GM19324 (cell line): ENCODE data around the gene ZNF607.
"Not testable (repeated sequence)": the region's sequence is repeated elsewhere in the genome, so short reads cannot be mapped to it uniquely, and the experiment has no call there.

Source experiments
- ATAC-seq: cut with Tn5 transposase; IDR thresholded peaks from one replicate; pipeline ENCODE4 v1.9.1; 2021; ENCODE audit warnings: mild to moderate bottlenecking, moderate library complexity; ENCODE audit not compliant: unreplicated experiment, low FRiP score

ZNF607 gene

DNA sequence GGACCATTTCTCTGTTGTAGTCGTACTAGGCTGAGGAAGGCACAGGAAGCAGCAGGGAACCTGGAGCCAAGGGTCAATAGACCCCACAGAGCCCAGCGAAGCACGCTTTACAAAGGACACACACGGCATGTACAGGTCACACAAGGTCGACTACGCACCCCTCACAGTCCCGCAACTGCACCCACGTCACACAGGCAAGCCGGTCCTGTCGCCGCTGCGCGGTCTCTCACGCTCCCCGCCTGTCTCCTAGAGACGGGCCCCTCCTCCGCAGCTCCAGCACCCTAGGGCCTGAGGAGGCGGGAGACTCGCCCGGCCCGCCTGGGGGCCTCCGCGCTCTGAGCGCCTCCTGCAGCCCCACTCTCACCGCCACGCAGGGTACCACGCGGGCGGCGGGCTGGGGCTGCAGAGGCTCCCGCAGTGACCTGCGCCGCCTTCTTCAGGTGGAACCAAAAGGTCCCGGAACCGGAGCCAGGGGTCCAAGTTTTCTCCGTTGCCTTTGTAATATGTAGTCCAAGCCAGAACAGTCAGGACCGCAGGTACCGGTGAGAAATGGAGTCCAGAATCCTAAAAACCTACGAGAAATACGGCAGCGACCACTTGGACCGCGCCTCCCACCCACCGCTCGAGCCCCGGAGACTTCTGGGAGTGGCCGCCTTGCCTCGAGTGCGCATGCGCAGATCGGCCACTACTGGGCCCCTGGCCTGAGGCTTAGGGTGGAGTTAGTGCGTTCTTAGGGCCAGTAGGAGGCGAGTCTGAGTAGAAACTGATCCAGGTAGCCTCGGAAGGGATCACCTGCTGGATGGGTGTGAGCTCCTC lies at the start of gene ZNF607:
ZNF607 (minus strand) TSS at position 651 of the 816 bp plus-strand sequence. CDS start 8,143 bp downstream, outside the sequence.
- ATAC-seq: peak; percentile 87

- ATAC-seq: no peak
Observed at GRCh38 chr19:37763488-37763887, 43.9 kb upstream of the ZNF607 start.

GRCh38 chr19:37757683-37758082 lies 38.1 kb upstream of the ZNF607 start:
- ATAC-seq: not testable (repeated sequence)

DNA sequence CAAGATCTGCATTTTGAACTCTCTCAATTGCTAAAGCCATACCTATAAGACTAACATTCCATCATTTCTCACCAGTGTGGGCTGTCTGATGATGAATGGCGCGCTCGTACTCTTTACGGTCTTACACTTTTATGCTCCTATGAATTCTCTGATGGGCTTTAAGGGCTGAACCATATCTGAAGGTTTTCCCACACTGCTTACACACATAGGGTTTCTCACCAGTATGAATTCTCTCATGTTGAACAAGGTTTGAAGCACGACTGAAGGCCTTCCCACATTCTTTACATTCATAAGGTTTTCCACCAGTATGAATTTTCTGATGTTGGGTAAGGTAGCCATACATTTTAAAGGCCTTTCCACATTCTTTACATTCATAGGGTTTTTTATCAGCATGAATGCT lies 18.8 kb upstream of the ZNF607 start:
- no peak for ATAC-seq

GRCh38 chr19:37725181-37725580 lies 5.6 kb upstream of the ZNF607 start:
- no peak for ATAC-seq

DNA sequence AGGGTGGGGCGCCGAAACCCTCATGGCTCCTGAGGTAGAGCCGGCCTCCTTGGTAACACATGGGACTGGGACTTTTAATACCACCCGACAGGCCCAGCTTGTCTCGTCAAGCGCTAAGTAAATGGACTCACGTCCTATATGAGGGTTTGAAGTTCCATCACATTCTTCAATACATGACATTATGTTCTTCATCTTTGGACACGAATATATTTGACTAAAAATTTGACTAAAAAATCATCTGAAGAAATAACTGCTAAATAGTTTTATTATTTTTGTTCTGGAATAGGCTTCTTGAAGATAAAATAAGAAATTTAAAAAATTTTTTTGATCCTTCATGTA lies 335 bp upstream of the ZNF607 start:
- ATAC-seq: no peak

DNA sequence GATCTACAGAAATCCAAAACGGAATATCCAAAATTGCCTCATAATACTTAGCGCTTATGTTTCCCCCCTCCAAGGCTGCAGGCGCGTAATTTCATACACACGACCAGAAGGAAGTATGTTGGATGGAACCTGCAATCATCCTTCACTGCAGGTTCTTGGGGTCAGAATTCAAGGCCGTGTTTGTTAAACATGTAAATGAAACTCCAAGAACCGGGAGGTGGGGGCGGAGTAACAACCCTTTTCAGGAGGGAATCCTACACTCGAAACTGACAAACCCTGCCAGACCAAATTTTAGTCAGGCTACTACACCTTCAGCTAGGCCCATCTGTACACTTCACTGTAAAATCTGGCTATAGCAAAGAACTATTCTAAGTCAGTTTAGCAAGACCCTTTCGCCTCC lies 1.3 kb downstream of the ZNF607 start:
- no peak for ATAC-seq

- ATAC-seq: no peak
Observed at GRCh38 chr19:37716140-37716539, 3.4 kb downstream of the ZNF607 start.

DNA sequence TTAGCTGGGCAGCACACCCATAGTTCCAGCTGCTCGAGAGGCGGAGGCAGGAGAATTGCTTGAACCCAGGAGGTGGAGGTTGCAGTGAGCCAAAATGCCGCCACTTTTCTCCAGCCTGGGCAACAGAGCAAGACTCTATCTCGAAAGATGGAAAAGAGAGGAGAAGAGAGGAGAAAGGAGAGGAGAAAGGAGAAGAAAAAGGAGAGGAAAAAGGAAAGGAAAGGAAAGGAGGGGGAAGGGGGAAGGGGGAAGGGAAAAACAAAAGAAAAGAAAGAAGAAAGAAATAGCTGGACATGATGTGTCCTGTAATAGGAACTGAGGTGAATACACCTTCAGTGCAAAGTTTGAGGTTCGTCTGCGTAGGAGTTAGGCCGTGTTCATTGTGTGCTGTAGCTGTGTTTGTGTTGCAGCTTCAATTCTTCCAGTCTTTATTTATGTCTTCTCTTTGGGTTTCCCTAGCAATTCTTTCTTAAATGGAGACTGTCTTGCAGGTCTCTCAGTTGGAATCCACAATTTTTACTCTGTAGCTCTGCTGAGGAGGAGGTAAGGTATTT lies 13.4 kb downstream of the ZNF607 start:
- ATAC-seq: no peak

- no peak for ATAC-seq
Observed at GRCh38 chr19:37699057-37699456, 20.5 kb downstream of the ZNF607 start.

DNA sequence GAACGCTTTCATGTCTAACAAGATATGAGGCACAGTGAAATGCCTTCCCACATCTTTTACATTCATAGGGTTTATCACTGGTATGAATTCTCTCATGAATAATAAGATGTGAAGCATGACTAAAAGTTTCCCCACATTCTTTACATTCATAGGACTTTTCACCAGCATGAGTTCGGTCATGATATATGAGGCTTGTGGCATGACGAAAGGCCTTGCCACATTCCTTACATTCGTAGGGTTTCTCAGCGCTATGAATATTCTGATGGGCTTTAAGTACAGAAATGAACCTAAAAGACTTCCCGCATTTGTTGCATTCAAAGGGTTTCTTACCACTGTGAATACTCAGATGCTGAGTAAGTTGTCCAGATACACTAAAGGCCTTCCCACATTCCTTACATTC lies 21.3 kb downstream of the ZNF607 start:
- no peak for ATAC-seq

- no peak for ATAC-seq
Observed at GRCh38 chr19:37695144-37695899, 24.2 kb downstream of the ZNF607 start.

DNA sequence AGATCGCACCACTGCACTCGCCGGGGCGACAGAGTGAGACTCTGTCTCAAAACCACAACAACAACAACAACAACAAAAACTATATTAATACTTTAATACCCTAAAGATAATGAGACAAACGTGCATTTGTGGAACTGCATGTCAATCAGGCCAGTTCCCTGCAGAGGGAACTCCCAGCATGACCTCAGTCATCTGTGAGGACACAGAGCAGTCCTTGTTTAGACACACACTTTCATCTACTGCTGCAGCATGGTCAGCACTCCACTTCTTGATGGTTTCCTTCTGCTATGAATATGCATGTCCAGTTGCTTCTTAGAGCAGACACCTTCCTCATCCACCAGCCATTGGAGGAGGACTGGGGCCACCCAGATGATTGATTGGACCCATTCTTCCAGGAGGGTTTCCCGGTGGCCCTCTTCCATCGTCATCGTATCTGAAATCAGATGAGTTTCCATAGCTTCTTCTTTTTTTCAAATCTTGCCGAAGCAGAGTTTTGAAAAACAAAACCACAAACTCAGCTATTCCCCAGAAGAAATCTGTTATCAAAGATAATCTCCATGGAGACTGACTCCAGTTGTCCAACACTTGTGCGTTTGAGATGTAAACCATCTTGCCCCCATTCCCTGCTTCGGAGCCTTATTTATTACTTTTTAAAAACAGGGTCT lies 26.5 kb downstream of the ZNF607 start:
- ATAC-seq: no peak

- ATAC-seq: no peak
Observed at GRCh38 chr19:37691881-37692504, 27.6 kb downstream of the ZNF607 start.

DNA sequence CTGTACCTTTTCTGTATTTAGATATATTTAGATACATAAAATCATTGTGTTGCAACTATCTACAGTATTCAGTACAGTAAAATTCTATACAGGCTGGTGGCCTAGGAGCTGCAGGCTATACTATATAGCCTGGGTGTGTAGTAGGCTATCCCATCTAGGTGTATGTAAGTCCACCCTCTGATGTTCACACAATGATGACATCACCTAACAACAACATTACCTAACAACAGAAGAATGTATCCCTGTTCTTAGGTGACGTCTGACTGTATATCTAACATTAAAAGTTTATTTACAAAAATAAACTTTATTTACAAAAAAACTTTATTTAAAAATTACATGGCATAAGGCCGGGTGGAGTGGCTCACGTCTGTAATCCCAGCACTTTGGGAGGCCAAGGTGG lies 36.0 kb downstream of the ZNF607 start:
- ATAC-seq: no peak

- no peak for ATAC-seq
Observed at GRCh38 chr19:37669450-37669914, 50.1 kb downstream of the ZNF607 start.

DNA sequence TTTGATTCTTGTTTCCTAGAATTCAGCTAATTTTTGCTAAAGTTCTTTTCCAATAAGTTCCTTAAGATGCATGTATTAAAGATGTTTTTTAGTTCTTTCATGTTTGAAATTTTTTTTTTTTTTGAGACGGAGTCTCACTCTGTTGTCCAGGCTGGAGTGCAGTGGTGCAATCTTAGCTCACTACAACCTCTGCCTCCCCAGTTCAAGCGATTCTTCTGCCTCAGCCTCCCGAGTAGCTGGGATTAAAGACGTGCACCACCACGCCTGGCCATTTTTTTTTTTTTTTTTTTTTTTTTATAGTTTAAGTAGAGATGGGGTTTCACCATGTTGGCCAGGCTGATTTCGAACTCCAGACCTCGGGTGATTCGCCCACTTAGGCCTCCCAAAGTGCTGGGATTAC lies 62.4 kb downstream of the ZNF607 start:
- not testable (repeated sequence) for ATAC-seq

DNA sequence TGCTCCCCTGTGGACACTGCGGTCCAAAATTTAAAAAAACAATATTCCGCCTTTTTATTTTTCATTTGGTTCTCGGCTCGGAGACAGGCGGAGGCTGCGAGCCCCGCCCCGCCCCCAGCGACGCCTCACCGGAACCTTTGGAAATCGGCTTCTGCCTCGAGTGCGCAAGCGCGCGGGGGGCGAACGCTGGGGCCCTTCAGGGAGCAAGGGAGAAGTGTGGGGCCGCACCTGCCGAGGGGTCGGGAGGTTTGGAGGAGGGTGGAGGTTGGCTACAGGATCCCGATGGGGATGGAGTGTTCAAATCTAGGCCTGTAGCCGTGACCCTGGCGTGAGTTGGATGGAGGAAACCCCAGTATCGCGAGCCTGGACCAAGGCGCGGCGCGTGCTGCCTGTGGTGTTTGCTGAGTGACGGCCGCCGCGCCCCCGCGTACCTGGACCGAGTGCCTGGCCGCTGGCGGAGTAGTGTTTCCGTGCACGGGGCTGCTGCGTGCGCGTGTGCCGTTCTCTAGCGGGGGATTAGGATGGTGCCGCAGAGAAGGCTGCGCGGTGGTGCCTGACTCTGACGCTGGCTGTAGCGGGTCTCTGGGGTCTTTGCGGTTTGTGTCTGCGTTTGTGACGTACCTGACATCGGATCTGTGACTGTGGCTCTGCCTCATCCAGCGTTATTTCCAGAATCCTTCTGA lies 63.7 kb downstream of the ZNF607 start:
- ATAC-seq: peak; percentile 47

DNA sequence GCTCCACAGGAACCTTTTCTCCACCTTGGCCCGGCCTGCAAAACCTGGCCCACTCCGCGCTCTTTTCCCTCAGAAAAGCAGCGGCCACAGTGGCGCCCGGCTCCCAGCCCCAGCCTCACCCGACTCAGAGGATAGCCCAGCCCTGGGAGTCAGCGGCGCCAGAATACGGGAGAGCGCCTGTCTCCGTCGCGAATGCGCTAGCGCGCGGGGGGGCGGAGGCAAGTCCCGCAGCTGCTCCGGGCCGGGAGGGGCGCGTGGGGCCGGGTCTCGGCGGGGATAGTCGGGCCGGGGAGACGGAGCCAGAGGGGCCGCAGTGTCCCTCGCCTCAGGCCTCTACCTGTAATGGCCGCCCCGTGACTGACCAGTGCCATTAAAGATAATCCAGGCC lies 64.3 kb downstream of the ZNF607 start, which contains the start of gene ZFP30:
ZFP30 (minus strand) TSS at position 165 of the 388 bp plus-strand sequence. CDS start 7,643 bp downstream, outside the sequence.
- ATAC-seq: peak; percentile 44
